T follicular helper cell (primary cell): ENCODE measurements around the gene FNBP1L.
"Not testable (repeated sequence)": the region's sequence is repeated elsewhere in the genome, so short reads cannot be mapped to it uniquely, and the experiment has no call there.

Experiments used
- DNase-seq: peaks from one replicate; pipeline ENCODE4 v3.0.0-alpha.2; 2020; ENCODE audit warnings: low read depth

The FNBP1L gene

GRCh38 chr1:93443454-93443853 is 4.5 kb upstream of the FNBP1L start:
- no peak for DNase-seq

- DNase-seq = no peak
Measured at GRCh38 chr1:93446837-93447451, 974 bp upstream of the FNBP1L start.

GRCh38 chr1:93448292-93448982 is 519 bp downstream of the FNBP1L start:
- DNase-seq = no peak

GRCh38 chr1:93448983-93449804 is 1.3 kb downstream of the FNBP1L start:
- no peak for DNase-seq

- DNase-seq = no peak
Measured at GRCh38 chr1:93450321-93450720, 2.4 kb downstream of the FNBP1L start.

GRCh38 chr1:93453911-93454310 is 6.0 kb downstream of the FNBP1L start:
- DNase-seq = no peak

GRCh38 chr1:93459126-93459525 is 11.2 kb downstream of the FNBP1L start:
- DNase-seq = no peak

- no peak for DNase-seq
Measured at GRCh38 chr1:93461236-93461635, 13.3 kb downstream of the FNBP1L start.

- no peak for DNase-seq
Measured at GRCh38 chr1:93463960-93464359, 16.0 kb downstream of the FNBP1L start.

GRCh38 chr1:93465371-93466082 is 17.6 kb downstream of the FNBP1L start:
- DNase-seq = not testable (repeated sequence)

- no peak for DNase-seq
Measured at GRCh38 chr1:93467606-93468005, 19.7 kb downstream of the FNBP1L start.

GRCh38 chr1:93468662-93469061 is 20.7 kb downstream of the FNBP1L start:
- no peak for DNase-seq

- not testable (repeated sequence) for DNase-seq
Measured at GRCh38 chr1:93469223-93469622, 21.3 kb downstream of the FNBP1L start.

- no peak for DNase-seq
Measured at GRCh38 chr1:93471284-93471683, 23.4 kb downstream of the FNBP1L start.

GRCh38 chr1:93471911-93472310 is 24.0 kb downstream of the FNBP1L start:
- no peak for DNase-seq

GRCh38 chr1:93474321-93474720 is 26.4 kb downstream of the FNBP1L start:
- no peak for DNase-seq

- no peak for DNase-seq
Measured at GRCh38 chr1:93475681-93476080, 27.8 kb downstream of the FNBP1L start.

- DNase-seq = not testable (repeated sequence)
Measured at GRCh38 chr1:93479133-93479745, 31.3 kb downstream of the FNBP1L start.

GRCh38 chr1:93481899-93482298 is 34.0 kb downstream of the FNBP1L start:
- DNase-seq = not testable (repeated sequence)

- no peak for DNase-seq
Measured at GRCh38 chr1:93483200-93483599, 35.3 kb downstream of the FNBP1L start.

- no peak for DNase-seq
Measured at GRCh38 chr1:93483606-93484005, 35.7 kb downstream of the FNBP1L start.

- DNase-seq = no peak
Measured at GRCh38 chr1:93488207-93488606, 40.3 kb downstream of the FNBP1L start.
